Measurements from ENCODE around the gene CHADL. TPM values are rescaled to one million over a fixed set of nuclear protein-coding genes. Genes with fewer than 3 reads are reported as not detected.
A peak's percentile ranks its signal among the peaks of the same experiment; 100 is the strongest.

Gene CHADL
- total RNA-seq, 1 experiment from 2014 or later, result 0.75 TPM

DNA sequence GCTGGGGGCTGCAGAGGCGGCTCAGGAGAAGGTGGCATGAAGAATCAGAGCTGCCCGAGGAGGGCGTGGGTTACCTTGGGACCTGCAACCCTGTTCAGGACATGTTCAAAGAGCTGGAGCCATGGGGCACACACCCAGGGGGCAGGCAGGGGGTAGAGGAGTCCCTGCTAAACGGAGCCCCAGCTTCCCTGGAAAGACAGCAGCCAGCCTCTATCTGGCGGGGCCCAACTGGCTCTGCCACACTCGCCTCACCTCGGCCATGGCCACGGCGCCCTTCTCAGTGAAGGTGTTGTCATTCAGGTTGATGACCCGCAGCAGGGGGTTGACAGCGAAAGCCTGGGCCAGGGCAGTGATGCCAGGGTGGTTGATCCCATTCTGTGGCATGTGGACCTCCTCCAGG lies 17.0 kb upstream of the CHADL start:
- in situ Hi-C loops (cut with HindIII; ENCODE audit: low sequenced_read_pairs), result no loop called here
- no peak for DNase-seq (ENCODE audit: low spot score)

- DNase-seq (ENCODE audit: low spot score), result no peak
- in situ Hi-C loops (cut with HindIII; ENCODE audit: low sequenced_read_pairs), result no loop called here
Measured at GRCh38 chr22:41256254-41257253, 15.8 kb upstream of the CHADL start.

- in situ Hi-C loops (cut with HindIII; ENCODE audit: low sequenced_read_pairs), result no loop called here
- DNase-seq (ENCODE audit: low spot score), result no peak
Measured at GRCh38 chr22:41254230-41254629, 13.5 kb upstream of the CHADL start.

GRCh38 chr22:41252365-41252764 lies 11.6 kb upstream of the CHADL start:
- DNase-seq (ENCODE audit: low spot score), result no peak
- in situ Hi-C loops (cut with HindIII; ENCODE audit: low sequenced_read_pairs), result no loop called here

DNA sequence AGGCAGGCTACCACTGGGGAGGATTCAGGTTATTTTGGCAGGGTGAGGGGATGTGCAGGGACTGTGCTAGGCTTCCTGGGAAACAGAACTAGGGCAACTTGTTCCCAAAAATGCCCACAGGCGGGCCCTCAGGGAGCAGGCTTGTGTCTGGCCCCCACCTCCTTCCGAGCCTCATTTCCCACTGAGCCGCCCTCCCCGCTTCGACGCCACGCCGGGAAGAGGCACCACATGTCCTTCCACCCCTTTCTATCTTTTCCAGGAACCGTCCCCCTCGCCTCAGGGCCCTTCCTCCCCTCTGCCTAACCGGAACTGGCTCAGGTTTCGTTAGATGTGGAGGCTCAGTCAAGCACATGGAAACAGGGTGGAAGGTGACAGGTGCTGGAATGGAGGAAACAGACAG lies 9.4 kb upstream of the CHADL start:
- DNase-seq (ENCODE audit: low spot score), result no peak
- in situ Hi-C loops (cut with HindIII; ENCODE audit: low sequenced_read_pairs), result no loop called here

GRCh38 chr22:41249442-41249841 lies 8.7 kb upstream of the CHADL start:
- no peak for DNase-seq (ENCODE audit: low spot score)
- in situ Hi-C loops (cut with HindIII; ENCODE audit: low sequenced_read_pairs), result no loop called here

GRCh38 chr22:41248758-41249157 lies 8.0 kb upstream of the CHADL start:
- in situ Hi-C loops (cut with HindIII; ENCODE audit: low sequenced_read_pairs), result no loop called here
- DNase-seq (ENCODE audit: low spot score), result no peak

- in situ Hi-C loops (cut with HindIII; ENCODE audit: low sequenced_read_pairs), result no loop called here
- no peak for DNase-seq (ENCODE audit: low spot score)
Measured at GRCh38 chr22:41248314-41248713, 7.6 kb upstream of the CHADL start.

- no peak for DNase-seq (ENCODE audit: low spot score)
- in situ Hi-C loops (cut with HindIII; ENCODE audit: low sequenced_read_pairs), result no loop called here
Measured at GRCh38 chr22:41247703-41248102, 7.0 kb upstream of the CHADL start.

GRCh38 chr22:41245917-41246499 lies 5.3 kb upstream of the CHADL start:
- DNase-seq (ENCODE audit: low spot score), result no peak
- in situ Hi-C loops (cut with HindIII; ENCODE audit: low sequenced_read_pairs), result no loop called here

GRCh38 chr22:41243361-41243760 lies 2.6 kb upstream of the CHADL start:
- in situ Hi-C loops (cut with HindIII; ENCODE audit: low sequenced_read_pairs), result no loop called here
- DNase-seq (ENCODE audit: low spot score), result no peak

- in situ Hi-C loops (cut with HindIII; ENCODE audit: low sequenced_read_pairs), result no loop called here
Measured at GRCh38 chr22:41242396-41243117, 1.8 kb upstream of the CHADL start.

GRCh38 chr22:41241133-41241676 lies 474 bp upstream of the CHADL start:
- in situ Hi-C loops (cut with HindIII; ENCODE audit: low sequenced_read_pairs), result no loop called here
- DNase-seq (ENCODE audit: low spot score), result no peak

More at GRCh38 chr22:41242396-41243117, 1.8 kb upstream of the CHADL start:
- no peak for DNase-seq (ENCODE audit: low spot score)

- in situ Hi-C loops (cut with HindIII; ENCODE audit: low sequenced_read_pairs), result no loop called here
- DNase-seq (ENCODE audit: low spot score), result no peak
Measured at GRCh38 chr22:41239443-41240128, 1.1 kb downstream of the CHADL start.

DNA sequence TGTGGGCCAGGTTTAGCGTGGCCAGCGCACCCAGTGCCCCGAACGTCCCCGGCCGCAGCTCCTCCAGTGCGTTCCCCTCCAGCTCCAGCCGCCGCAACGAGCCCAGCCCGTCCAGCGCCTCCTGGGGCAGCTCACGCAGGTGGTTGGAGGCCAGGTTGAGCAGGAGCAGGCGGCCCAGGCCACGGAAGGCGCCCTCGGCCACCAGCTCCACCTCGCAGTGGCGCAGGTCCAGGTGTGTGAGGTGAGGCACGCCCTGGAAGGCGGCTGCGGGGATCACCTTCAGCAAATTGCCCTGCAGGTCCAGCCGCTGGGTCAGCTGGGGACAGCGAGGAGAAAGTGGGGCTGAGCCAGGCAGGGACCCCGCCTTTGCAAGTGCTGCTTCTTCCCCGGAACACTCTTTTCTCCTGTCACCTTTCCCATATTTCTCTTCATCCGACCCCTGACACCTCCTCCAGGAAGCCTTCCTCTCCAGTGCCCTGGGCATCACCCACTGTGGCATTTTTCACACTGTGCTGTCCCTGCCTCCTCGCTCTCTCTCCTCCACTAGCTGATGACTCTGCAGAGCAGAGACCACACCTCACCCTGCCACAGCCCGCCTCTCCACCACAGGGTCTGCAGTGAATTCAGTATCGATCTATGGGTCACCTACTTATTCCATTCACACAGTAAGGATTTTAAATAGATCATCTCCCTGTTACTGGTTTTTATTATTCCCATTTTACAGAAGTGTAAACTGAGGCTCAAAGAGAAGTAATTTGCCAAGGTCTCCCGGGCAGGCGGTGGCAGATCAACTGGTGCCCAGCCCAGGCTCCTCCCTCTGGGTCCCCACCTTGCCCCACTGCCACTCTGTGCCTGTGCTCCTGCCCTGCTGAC lies 1.9 kb downstream of the CHADL start:
- in situ Hi-C loops (cut with HindIII; ENCODE audit: low sequenced_read_pairs), result no loop called here
- DNase-seq (ENCODE audit: low spot score), result no peak

GRCh38 chr22:41237707-41238569 lies 2.8 kb downstream of the CHADL start:
- in situ Hi-C loops (cut with HindIII; ENCODE audit: low sequenced_read_pairs), result no loop called here
- DNase-seq (ENCODE audit: low spot score), result peak; percentile 63

- in situ Hi-C loops (cut with HindIII; ENCODE audit: low sequenced_read_pairs), result no loop called here
- DNase-seq (ENCODE audit: low spot score), result no peak
Measured at GRCh38 chr22:41237036-41237706, 3.6 kb downstream of the CHADL start.
